ENCODE results near the gene UBASH3A. TPM values are rescaled to one million over a fixed set of nuclear protein-coding genes. Genes with fewer than 3 reads are reported as not detected.

The UBASH3A gene
- total RNA-seq, 1 experiment from 2014 or later: not detected

- Histone ChIP-seq H3K4me1 (peaks cover 16% of the 10 kb centered on the region), H3K9me3 (no peaks in the 10 kb centered on the region), H3K4me3 (ENCODE audit: low read depth, low read length) (peak overlapping the region; percentile 55), H3K36me3 (ENCODE audit: control insufficient read depth, insufficient read depth, low read length) (no peaks in the 10 kb centered on the region), H3K27me3 (replicated peaks; ENCODE audit: control insufficient read depth, insufficient read depth, low read length) (no peaks in the 10 kb centered on the region)
- Mint-ChIP-seq H3K4me3 (ENCODE audit: unreplicated experiment) (peak overlapping the region; percentile 88), H3K9me3 (ENCODE audit: unreplicated experiment) (no peaks in the 10 kb centered on the region), H3K36me3 (ENCODE audit: insufficient read depth, unreplicated experiment) (peaks cover 15% of the 10 kb centered on the region), H3K27ac (ENCODE audit: unreplicated experiment) (peak overlapping the region; percentile 87), H3K27me3 (ENCODE audit: insufficient read depth, unreplicated experiment) (no peaks in the 10 kb centered on the region), H3K4me1 (ENCODE audit: low read depth, unreplicated experiment) (peaks cover 21% of the 10 kb centered on the region)
- CTCF ChIA-PET: interaction anchor here (0.5 kb wide), 1 partner anchor 222 kb away, joined by 6 read pairs; no protein-coding TSS in a partner anchor
- intact Hi-C loops (cut with micrococcal nuclease; ENCODE audit: unreplicated experiment): no loop called here
- TF ChIP-seq CTCF (IDR thresholded peaks at IDR 0.05; ENCODE audit: insufficient read depth in 1 of 2, low read depth in 1 of 2, low read length in 1 of 2, severe bottlenecking in 1 of 2, unreplicated experiment in 1 of 2): no peak
- TSS peak; percentile 81 for BruUV-seq (replicated peaks)
- no peak for DNase-seq
- POLR2A ChIA-PET: no interaction called here
These were observed 93.1 kb downstream of the UBASH3A start for GRCh38 chr21:42496839-42497202.

Other genes with a start within 250 kb of the UBASH3A start
- gene ABCG1, start 184.8 kb upstream of the UBASH3A start, total RNA-seq (2022): not detected in 2 replicates
- 65.8 and 119 TPM in 2 replicates for gene TFF3, start 88.5 kb upstream of the UBASH3A start, total RNA-seq (2022)
- gene TFF2, start 52.9 kb upstream of the UBASH3A start, total RNA-seq (2022): 1.2 and 3.4 TPM in 2 replicates
- gene TFF1, start 37.4 kb upstream of the UBASH3A start, total RNA-seq (2022): 9.8 and 26.3 TPM in 2 replicates
- not detected in 2 replicates for gene TMPRSS3, start 7.8 kb upstream of the UBASH3A start, total RNA-seq (2022)
- gene RSPH1, start 92.3 kb downstream of the UBASH3A start, total RNA-seq (2022): 0.23 and 0.51 TPM in 2 replicates
- 8.4 and 9.8 TPM in 2 replicates for gene SLC37A1, start 110.0 kb downstream of the UBASH3A start, total RNA-seq (2022)
- 9.7 and 10.5 TPM in 2 replicates for gene PDE9A, start 249.7 kb downstream of the UBASH3A start, total RNA-seq (2022)

Measured in Caco-2 (cell line).